K562 (cell line): ENCODE measurements around the gene AP3S2.

Experiments used
- NCOA4 ChIP-seq: fragments of 450-650 bp; IDR thresholded peaks from 2 replicates; pipeline ENCODE4 v1.6.1; 2018; ENCODE audit warnings: mild to moderate bottlenecking; ENCODE audit not compliant: partially characterized antibody
- SRSF3 ChIP-seq: fragments of 200-400 bp; formaldehyde crosslinking; IDR thresholded peaks from 2 replicates; pipeline ENCODE4 v1.6.1; 2016; ENCODE audit warnings: mild to moderate bottlenecking, low read length, moderate library complexity; ENCODE audit not compliant: insufficient read depth

GRCh38 chr15:89932880-89933279 lies 39.1 kb upstream of the AP3S2 start:
- TF ChIP-seq SRSF3, result no peak
- TF ChIP-seq NCOA4, result no peak
